NT2/D1 (cell line): ENCODE data around the gene SORL1.

Experiments used
- YY1 ChIP-seq: IDR thresholded peaks from 2 replicates; pipeline ENCODE4 v1.6.1; 2011; ENCODE audit not compliant: insufficient read length, insufficient read depth
- ZNF274 ChIP-seq: IDR thresholded peaks from 2 replicates; pipeline ENCODE4 v1.6.1; 2011; ENCODE audit warnings: mild to moderate bottlenecking, low read depth, low read length

GRCh38 chr11:121458551-121458950 is 6.4 kb downstream of the SORL1 start:
- no peak for TF ChIP-seq ZNF274
- TF ChIP-seq YY1 = no peak
